Endothelial cell of umbilical vein (primary cell): ENCODE results near the gene LARGE1. TPM values are rescaled to one million over a fixed set of nuclear protein-coding genes. Genes with fewer than 3 reads are reported as not detected.

ENCODE experiments used
- BruUV-seq: library from RNA; stranded (reverse); fragments of 400-500 nt; replicated peaks from 2 replicates; lab custom pipeline; 2021; lab: Mats Ljungman, UMichigan
- CTCF ChIA-PET: fragments of 300-600, 350-600 bp; sonication (Branson Sonifier 250); formaldehyde crosslinking; loops from one replicate; lab custom pipeline; 2021; ENCODE audit warnings: antibody characterized with exemption, inconsistent platforms; lab: Charles Lee
- POLR2A ChIA-PET: fragments of 300-600, 350-600 bp; sonication (Branson Sonifier 250); formaldehyde crosslinking; loops from one replicate; lab custom pipeline; 2021; ENCODE audit warnings: antibody characterized with exemption, inconsistent platforms; lab: Charles Lee
- DNase-seq: peaks from one replicate; pipeline ENCODE4 v3.0.0-alpha.2; 2011; ENCODE audit warnings: low read depth, low spot score
- FAIRE-seq: peaks from 2 replicates; lab custom pipeline; 2011; peaks lifted over from hg19 to GRCh38; lab: Jason Lieb, UNC
- H2AFZ ChIP-seq: 2 replicates; pipeline ENCODE4 v1.6.0; 2012; ENCODE audit warnings: low read depth, low read length, control low read depth, inconsistent platforms
- H3K27ac ChIP-seq: 2 replicates; pipeline ENCODE4 v1.5.1; 2011; ENCODE audit warnings: low read depth, mild to moderate bottlenecking, control low read depth, low read length, moderate library complexity; ENCODE audit not compliant: insufficient read depth
- H3K27me3 ChIP-seq, 2 experiments: 2 replicates each; pipeline versions ENCODE4 v1.6.0 to v1.6.1; 2011; ENCODE audit warnings: low read length in 2 of 2, mixed read lengths in 1 of 2; ENCODE audit not compliant: control insufficient read depth in 2 of 2, insufficient read depth in 2 of 2
- H3K36me3 ChIP-seq, 2 experiments: 2 replicates in 1 of 2; 3 replicates in 1 of 2; pipeline ENCODE4 v1.5.1; 2011; ENCODE audit warnings: low read length in 2 of 2, mild to moderate bottlenecking in 1 of 2, moderate library complexity in 1 of 2; ENCODE audit not compliant: control insufficient read depth in 2 of 2, insufficient read depth in 2 of 2; ENCODE audit errors: extremely low read depth in 1 of 2
- H3K4me1 ChIP-seq: 3 replicates; pipeline ENCODE4 v1.5.1; 2011; ENCODE audit warnings: mild to moderate bottlenecking, low read length; ENCODE audit not compliant: control insufficient read depth, insufficient read depth; ENCODE audit errors: extremely low read depth
- H3K4me2 ChIP-seq: 2 replicates; pipeline ENCODE4 v1.6.1; 2011; ENCODE audit warnings: low read length, control low read depth, mixed read lengths; ENCODE audit not compliant: insufficient read depth
- H3K4me3 ChIP-seq, 3 experiments: fragments of 200-600 bp in 1 of 3; sonication (generic), shearing (Covaris generic) in 1 of 3; replicated peaks in 1 of 3; 2 replicates each; pipeline ENCODE4 v1.5.1; 2011 to 2016; ENCODE audit warnings: control low read depth in 3 of 3, low read length in 3 of 3, mild to moderate bottlenecking in 2 of 3, inconsistent platforms in 1 of 3, low read depth in 1 of 3, moderate library complexity in 1 of 3; ENCODE audit not compliant: insufficient read depth in 1 of 3
- H3K79me2 ChIP-seq: 2 replicates; pipeline ENCODE4 v1.6.0; 2012; ENCODE audit warnings: low read length, inconsistent platforms; ENCODE audit not compliant: control insufficient read depth, insufficient read depth
- H3K9ac ChIP-seq: replicated peaks from 2 replicates; pipeline ENCODE3; 2011; ENCODE audit warnings: low read length, control low read depth; ENCODE audit not compliant: insufficient read depth; ENCODE audit errors: extremely low read depth
- H3K9me1 ChIP-seq: replicated peaks from 3 replicates; pipeline ENCODE4 v1.6.0; 2011; ENCODE audit warnings: mild to moderate bottlenecking, low read length; ENCODE audit not compliant: control insufficient read depth, insufficient read depth; ENCODE audit errors: extremely low read depth
- H3K9me3 ChIP-seq: replicated peaks from 2 replicates; pipeline ENCODE4 v1.5.1; 2012; ENCODE audit warnings: low read length, inconsistent platforms; ENCODE audit not compliant: control insufficient read depth, insufficient read depth
- H4K20me1 ChIP-seq: replicated peaks from 2 replicates; pipeline ENCODE3; 2011; ENCODE audit warnings: mild to moderate bottlenecking, low read length; ENCODE audit not compliant: control insufficient read depth, insufficient read depth; ENCODE audit errors: extremely low read depth
- CTCF ChIP-seq, 2 donors: IDR thresholded peaks; 1 replicate in 1 of 2; 2 replicates in 1 of 2; pipeline ENCODE4 v1.5.1; 2011; ENCODE audit warnings: low read length in 2 of 2, mild to moderate bottlenecking in 2 of 2, moderate library complexity in 2 of 2, control low read depth in 1 of 2, inconsistent platforms in 1 of 2, low read depth in 1 of 2; ENCODE audit not compliant: insufficient read depth in 1 of 2; ENCODE audit errors: extremely low read depth in 1 of 2
- EZH2 ChIP-seq: IDR thresholded peaks from 2 replicates; pipeline ENCODE4 v1.6.1; 2012; ENCODE audit warnings: borderline replicate concordance, low read depth, mild to moderate bottlenecking, moderate library complexity, low read length, inconsistent platforms; ENCODE audit not compliant: severe bottlenecking
- FOS ChIP-seq: IDR thresholded peaks from 2 replicates; pipeline ENCODE4 v1.6.1; 2011; ENCODE audit warnings: mild to moderate bottlenecking, low read length, moderate library complexity, borderline replicate concordance; ENCODE audit not compliant: insufficient read depth
- GATA2 ChIP-seq: IDR thresholded peaks from 2 replicates; pipeline ENCODE4 v1.7.0; 2011; ENCODE audit warnings: low read depth, mild to moderate bottlenecking, moderate library complexity, mixed read lengths, low read length; ENCODE audit not compliant: insufficient read length, insufficient read depth
- JUN ChIP-seq: IDR thresholded peaks from 2 replicates; pipeline ENCODE4 v1.6.1; 2011; ENCODE audit warnings: borderline replicate concordance, low read depth; ENCODE audit not compliant: insufficient read length, insufficient read depth
- MAX ChIP-seq: IDR thresholded peaks from 2 replicates; pipeline ENCODE4 v1.6.1; 2011; ENCODE audit not compliant: insufficient read depth, insufficient read length
- MYC ChIP-seq: IDR thresholded peaks from one replicate; pipeline ENCODE4 v1.6.1; 2011; ENCODE audit warnings: mild to moderate bottlenecking, low read depth, low read length
- POLR2A ChIP-seq: IDR thresholded peaks from 2 replicates; pipeline ENCODE4 v1.6.1; 2012; ENCODE audit warnings: low read depth, mild to moderate bottlenecking, control low read depth, low read length
- POLR2AphosphoS5 ChIP-seq: IDR thresholded peaks from 2 replicates; pipeline ENCODE4 v1.6.1; 2012; ENCODE audit warnings: low read depth, mild to moderate bottlenecking, control low read depth, low read length, moderate library complexity; ENCODE audit not compliant: insufficient read depth
- dilution Hi-C: fragments of 300-500 bp; cut with MboI; formaldehyde crosslinking; loops from one replicate; pipeline ENCODE4 v1.15.0; 2019; ENCODE audit warnings: low sequenced_read_pairs; ENCODE audit not compliant: extremely low pct_ligation_motif_present
- intact Hi-C: fragments of 100-400 bp; cut with micrococcal nuclease; formaldehyde crosslinking; loops from one replicate; pipeline ENCODE4 v1.10.0; 2022
- polyA plus RNA-seq, 4 experiments: library from polyadenylated mRNA; depleted of rRNA in 3 of 4; stranded (reverse) in 3 of 4; unstranded in 1 of 4; fragments of >200 nt; gene quantifications; 2 replicates each; pipeline versions ENCODE4 v1.2.1 to v1.2.3, GENCODE V29; 2011 to 2012; ENCODE audit warnings: missing spikeins in 1 of 4
- total RNA-seq: library from RNA; stranded (reverse); gene quantifications from 2 replicates; pipeline ENCODE4 v1.2.3, GENCODE V29; 2021

Gene LARGE1
- total and polyA plus RNA-seq, 2 donors (not counting 3 experiments of a cell fraction or from before 2014, with no cell fraction given) = 0.95 to 4.4 TPM

GRCh38 chr22:33487041-33487716, 433.1 kb downstream of the LARGE1 start:
- no peaks in the 10 kb centered on the region for H4K20me1 ChIP-seq
- BruUV-seq = no TSS peak
- H3K36me3 ChIP-seq = no peaks in the 10 kb centered on the region
- H3K4me2 ChIP-seq = no peak overlapping the region
- dilution Hi-C loops (no loop called here), intact Hi-C loops (no loop called here)
- H3K27me3 ChIP-seq = no peaks in the 10 kb centered on the region
- ChIA-PET CTCF (no interaction called here), POLR2A (no interaction called here)
- no peak overlapping the region for H3K27ac ChIP-seq
- TF ChIP-seq EZH2 = no peak
- no peak for TF ChIP-seq POLR2AphosphoS5
- TF ChIP-seq CTCF (IDR thresholded peaks at IDR 0.05; ENCODE audit: extremely low read depth in 1 of 2, insufficient read depth in 1 of 2, low read depth in 1 of 2, low read length in 2 of 2) = no peak
- TF ChIP-seq POLR2A = no peak
- no peak for TF ChIP-seq MYC
- no peak overlapping the region for H3K4me3 ChIP-seq
- H3K4me1 ChIP-seq = no peaks in the 10 kb centered on the region
- no peaks in the 10 kb centered on the region for H3K9me1 ChIP-seq
- FAIRE-seq (no peak), DNase-seq (no peak)
- H3K9me3 ChIP-seq = peaks cover 9% of the 10 kb centered on the region
- no peak overlapping the region for H3K9ac ChIP-seq
- H3K79me2 ChIP-seq = no peaks in the 10 kb centered on the region
- no peak overlapping the region for H2AFZ ChIP-seq

- Histone ChIP-seq H3K79me2 (no peaks in the 10 kb centered on the region), H3K4me1 (no peaks in the 10 kb centered on the region), H4K20me1 (no peaks in the 10 kb centered on the region), H3K4me3 (no peak overlapping the region), H3K4me2 (no peak overlapping the region), H3K36me3 (no peaks in the 10 kb centered on the region), H3K27ac (no peak overlapping the region), H3K27me3 (no peaks in the 10 kb centered on the region), H3K9me1 (no peaks in the 10 kb centered on the region), H2AFZ (no peak overlapping the region), H3K9ac (no peak overlapping the region), H3K9me3 (peaks cover 7% of the 10 kb centered on the region)
- ChIA-PET CTCF (no interaction called here), POLR2A (no interaction called here)
- FAIRE-seq = no peak
- TF ChIP-seq FOS (no peak), JUN (no peak), POLR2AphosphoS5 (no peak), GATA2 (no peak), MAX (no peak)
- no TSS peak for BruUV-seq
- intact Hi-C loops (no loop called here), dilution Hi-C loops (no loop called here)
- no peak for DNase-seq
Measured at GRCh38 chr22:33481550-33481949, 438.7 kb downstream of the LARGE1 start.
